Mammary epithelial cell (primary cell): ENCODE data around the gene SOX15.

Experiments used
- EZH2 ChIP-seq: IDR thresholded peaks from 2 replicates; pipeline ENCODE4 v1.6.1; 2012; ENCODE audit warnings: low read length, inconsistent platforms, borderline replicate concordance
- TF ChIP-seq, protein P1 (sequence below), 2 donors: IDR thresholded peaks in 1 of 2; conservative IDR thresholded peaks in 1 of 2; 2 replicates each; pipeline ENCODE4 v1.5.1; 2011 to 2012; ENCODE audit warnings: inconsistent platforms in 2 of 2, low read length in 2 of 2, mild to moderate bottlenecking in 2 of 2, control low read depth in 1 of 2, low read depth in 1 of 2; ENCODE audit not compliant: insufficient read depth in 1 of 2; ENCODE audit errors: extremely low read depth in 1 of 2

DNA sequence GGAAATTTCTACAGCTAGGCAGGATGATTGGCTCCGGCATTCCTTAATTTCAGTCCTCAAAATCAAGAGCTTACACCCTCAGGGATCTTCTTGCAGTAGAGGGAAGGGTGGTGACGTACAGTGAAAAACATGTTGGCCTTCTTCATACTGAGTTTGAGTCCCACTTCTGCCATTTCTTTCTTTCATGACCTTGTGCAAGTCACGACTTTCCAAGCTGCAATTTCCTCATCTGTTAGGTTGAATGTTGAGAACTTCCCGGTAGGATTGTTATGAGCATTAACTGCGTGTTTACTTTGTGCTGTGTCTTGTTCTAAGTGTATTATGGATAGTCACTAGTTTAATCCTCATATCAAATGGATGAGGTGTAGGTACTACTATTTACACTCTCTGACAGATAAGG is 20.3 kb downstream of the SOX15 start:
- TF ChIP-seq, protein P1, sequence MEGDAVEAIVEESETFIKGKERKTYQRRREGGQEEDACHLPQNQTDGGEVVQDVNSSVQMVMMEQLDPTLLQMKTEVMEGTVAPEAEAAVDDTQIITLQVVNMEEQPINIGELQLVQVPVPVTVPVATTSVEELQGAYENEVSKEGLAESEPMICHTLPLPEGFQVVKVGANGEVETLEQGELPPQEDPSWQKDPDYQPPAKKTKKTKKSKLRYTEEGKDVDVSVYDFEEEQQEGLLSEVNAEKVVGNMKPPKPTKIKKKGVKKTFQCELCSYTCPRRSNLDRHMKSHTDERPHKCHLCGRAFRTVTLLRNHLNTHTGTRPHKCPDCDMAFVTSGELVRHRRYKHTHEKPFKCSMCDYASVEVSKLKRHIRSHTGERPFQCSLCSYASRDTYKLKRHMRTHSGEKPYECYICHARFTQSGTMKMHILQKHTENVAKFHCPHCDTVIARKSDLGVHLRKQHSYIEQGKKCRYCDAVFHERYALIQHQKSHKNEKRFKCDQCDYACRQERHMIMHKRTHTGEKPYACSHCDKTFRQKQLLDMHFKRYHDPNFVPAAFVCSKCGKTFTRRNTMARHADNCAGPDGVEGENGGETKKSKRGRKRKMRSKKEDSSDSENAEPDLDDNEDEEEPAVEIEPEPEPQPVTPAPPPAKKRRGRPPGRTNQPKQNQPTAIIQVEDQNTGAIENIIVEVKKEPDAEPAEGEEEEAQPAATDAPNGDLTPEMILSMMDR (conservative IDR thresholded peaks at IDR 0.05 in 1 of 2, IDR thresholded peaks at IDR 0.05 in 1 of 2; ENCODE audit: extremely low read depth in 1 of 2, insufficient read depth in 1 of 2, low read depth in 1 of 2, low read length in 2 of 2) = no peak
- no peak for TF ChIP-seq EZH2
